SU-DHL-6 (cell line): ENCODE data around the gene KCTD3.

Source experiments
- EZH2phosphoT487 ChIP-seq: fragments of 200-600 bp; sonication (generic), shearing (Covaris generic); conservative IDR thresholded peaks from 2 replicates; pipeline ENCODE4 v1.6.1; 2018; ENCODE audit warnings: mild to moderate bottlenecking, antibody characterized with exemption, low read length, moderate library complexity, mixed read lengths
- TF ChIP-seq, protein P1 (sequence below): fragments of 200-600 bp; sonication (generic); IDR thresholded peaks from one replicate; pipeline ENCODE4 v1.5.1; 2017; ENCODE audit warnings: antibody characterized with exemption, mild to moderate bottlenecking, low read length, moderate library complexity; ENCODE audit not compliant: insufficient read depth, poor library complexity, severe bottlenecking

GRCh38 chr1:215657047-215657446 is 89.9 kb downstream of the KCTD3 start:
- TF ChIP-seq, protein P1, sequence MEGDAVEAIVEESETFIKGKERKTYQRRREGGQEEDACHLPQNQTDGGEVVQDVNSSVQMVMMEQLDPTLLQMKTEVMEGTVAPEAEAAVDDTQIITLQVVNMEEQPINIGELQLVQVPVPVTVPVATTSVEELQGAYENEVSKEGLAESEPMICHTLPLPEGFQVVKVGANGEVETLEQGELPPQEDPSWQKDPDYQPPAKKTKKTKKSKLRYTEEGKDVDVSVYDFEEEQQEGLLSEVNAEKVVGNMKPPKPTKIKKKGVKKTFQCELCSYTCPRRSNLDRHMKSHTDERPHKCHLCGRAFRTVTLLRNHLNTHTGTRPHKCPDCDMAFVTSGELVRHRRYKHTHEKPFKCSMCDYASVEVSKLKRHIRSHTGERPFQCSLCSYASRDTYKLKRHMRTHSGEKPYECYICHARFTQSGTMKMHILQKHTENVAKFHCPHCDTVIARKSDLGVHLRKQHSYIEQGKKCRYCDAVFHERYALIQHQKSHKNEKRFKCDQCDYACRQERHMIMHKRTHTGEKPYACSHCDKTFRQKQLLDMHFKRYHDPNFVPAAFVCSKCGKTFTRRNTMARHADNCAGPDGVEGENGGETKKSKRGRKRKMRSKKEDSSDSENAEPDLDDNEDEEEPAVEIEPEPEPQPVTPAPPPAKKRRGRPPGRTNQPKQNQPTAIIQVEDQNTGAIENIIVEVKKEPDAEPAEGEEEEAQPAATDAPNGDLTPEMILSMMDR: no peak
- no peak for TF ChIP-seq EZH2phosphoT487
